ENCODE data around the gene DDX39B. TPM values are rescaled to one million over a fixed set of nuclear protein-coding genes. Genes with fewer than 3 reads are reported as not detected.
A peak's percentile ranks its signal among the peaks of the same experiment; 100 is the strongest.

DDX39B gene
- total RNA-seq, 3 donors from 2014 or later (not counting 1 experiment from before 2014, with no cell fraction given): 506 to 571 (median 534) TPM

- ATAC-seq (no peak), DNase-seq (no peak)
- Mint-ChIP-seq H3K36me3 (peaks cover 30% of the 10 kb centered on the region), H3K4me1 (peaks cover 46 to 54% of the 10 kb centered on the region in 2 donors), H3K4me3 (no peak overlapping the region), H3K27me3 (ENCODE audit: low read depth in 2 of 2) (no peaks in the 10 kb centered on the region), H3K9me3 (no peaks in the 10 kb centered on the region), H3K27ac (peak overlapping the region in 1 of 2 donors; percentile 58)
- H3K36me3 ChIP-seq (ENCODE audit: control insufficient read depth, insufficient read depth, low read length): peaks cover 88% of the 10 kb centered on the region
- intact Hi-C loops (cut with micrococcal nuclease): no loop called here
- H3K9me3 ChIP-seq (ENCODE audit: control insufficient read depth, insufficient read depth, low read length): no peaks in the 10 kb centered on the region
- no peaks in the 10 kb centered on the region for H3K27me3 ChIP-seq (ENCODE audit: control insufficient read depth, insufficient read depth, low read length)
- H3K4me1 ChIP-seq (ENCODE audit: control insufficient read depth, insufficient read depth, low read length): peaks cover 21% of the 10 kb centered on the region
- no CpG with 5 or more reads among the region's 2 CpGs for WGBS (ENCODE audit: insufficient coverage)
- no peak overlapping the region for H3K27ac ChIP-seq (ENCODE audit: low read length)
- TF ChIP-seq CTCF (IDR thresholded peaks at IDR 0.05): no peak
- H3K4me3 ChIP-seq (ENCODE audit: low read length): no peak overlapping the region
Observed at GRCh38 chr6:31535538-31536324, 6.1 kb downstream of the DDX39B start.

- Mint-ChIP-seq H3K4me1 (peaks cover 38 to 50% of the 10 kb centered on the region in 2 donors), H3K4me3 (no peak overlapping the region), H3K36me3 (peaks cover 27% of the 10 kb centered on the region), H3K27me3 (ENCODE audit: low read depth in 2 of 2) (no peaks in the 10 kb centered on the region), H3K27ac (no peak overlapping the region), H3K9me3 (no peaks in the 10 kb centered on the region)
- DNase-seq: no peak
- TF ChIP-seq CTCF (IDR thresholded peaks at IDR 0.05): no peak
- WGBS (ENCODE audit: insufficient coverage): 94% methylated on average over 24 of the region's 24 CpGs
- Histone ChIP-seq H3K4me3 (ENCODE audit: low read length) (no peak overlapping the region), H3K27ac (ENCODE audit: low read length) (no peak overlapping the region), H3K9me3 (ENCODE audit: control insufficient read depth, insufficient read depth, low read length) (no peaks in the 10 kb centered on the region), H3K4me1 (ENCODE audit: control insufficient read depth, insufficient read depth, low read length) (peaks cover 10% of the 10 kb centered on the region), H3K36me3 (ENCODE audit: control insufficient read depth, insufficient read depth, low read length) (peaks cover 91% of the 10 kb centered on the region), H3K27me3 (ENCODE audit: control insufficient read depth, insufficient read depth, low read length) (no peaks in the 10 kb centered on the region)
- intact Hi-C loops (cut with micrococcal nuclease): no loop called here
- no peak for ATAC-seq
Observed at GRCh38 chr6:31534521-31535040, 7.2 kb downstream of the DDX39B start.

GRCh38 chr6:31534011-31534410 is 7.8 kb downstream of the DDX39B start:
- Histone ChIP-seq H3K4me3 (ENCODE audit: low read length) (no peak overlapping the region), H3K4me1 (ENCODE audit: control insufficient read depth, insufficient read depth, low read length) (peaks cover 5% of the 10 kb centered on the region), H3K27ac (ENCODE audit: low read length) (no peak overlapping the region), H3K36me3 (ENCODE audit: control insufficient read depth, insufficient read depth, low read length) (peaks cover 88% of the 10 kb centered on the region), H3K27me3 (ENCODE audit: control insufficient read depth, insufficient read depth, low read length) (no peaks in the 10 kb centered on the region), H3K9me3 (ENCODE audit: control insufficient read depth, insufficient read depth, low read length) (no peaks in the 10 kb centered on the region)
- Mint-ChIP-seq H3K36me3 (peaks cover 24% of the 10 kb centered on the region), H3K4me3 (no peak overlapping the region), H3K4me1 (peaks cover 32 to 45% of the 10 kb centered on the region in 2 donors), H3K9me3 (no peaks in the 10 kb centered on the region), H3K27ac (no peak overlapping the region), H3K27me3 (ENCODE audit: low read depth in 2 of 2) (no peaks in the 10 kb centered on the region)
- 95% methylated on average over 6 of the region's 6 CpGs for WGBS (ENCODE audit: insufficient coverage)
- ATAC-seq (no peak), DNase-seq (no peak)
- intact Hi-C loops (cut with micrococcal nuclease): no loop called here
- TF ChIP-seq CTCF (IDR thresholded peaks at IDR 0.05): no peak
